ENCODE results near the gene ZNF320.

- TF ChIP-seq EP300 (IDR thresholded peaks at IDR 0.05): no peak
- TF ChIP-seq CTCF (IDR thresholded peaks at IDR 0.05): no peak
- TF ChIP-seq POLR2A (IDR thresholded peaks at IDR 0.05): no peak
These were observed 20.1 kb upstream of the ZNF320 start for GRCh38 chr19:52917531-52917930.
